GM12891 (cell line): ENCODE results near the gene C10orf95.

Source experiments
- POLR2A ChIP-seq: IDR thresholded peaks from 2 replicates; pipeline ENCODE4 v1.6.1; 2011; ENCODE audit warnings: low read depth, low read length, control low read depth
- POLR2AphosphoS5 ChIP-seq: IDR thresholded peaks from 2 replicates; pipeline ENCODE4 v1.6.1; 2011; ENCODE audit warnings: low read depth, low read length, control low read depth
- SPI1 ChIP-seq: IDR thresholded peaks from 2 replicates; pipeline ENCODE4 v1.6.1; 2011; ENCODE audit warnings: low read depth, low read length, control low read depth
- TAF1 ChIP-seq: IDR thresholded peaks from 2 replicates; pipeline ENCODE4 v1.6.1; 2011; ENCODE audit warnings: low read depth, low read length, control low read depth

DNA sequence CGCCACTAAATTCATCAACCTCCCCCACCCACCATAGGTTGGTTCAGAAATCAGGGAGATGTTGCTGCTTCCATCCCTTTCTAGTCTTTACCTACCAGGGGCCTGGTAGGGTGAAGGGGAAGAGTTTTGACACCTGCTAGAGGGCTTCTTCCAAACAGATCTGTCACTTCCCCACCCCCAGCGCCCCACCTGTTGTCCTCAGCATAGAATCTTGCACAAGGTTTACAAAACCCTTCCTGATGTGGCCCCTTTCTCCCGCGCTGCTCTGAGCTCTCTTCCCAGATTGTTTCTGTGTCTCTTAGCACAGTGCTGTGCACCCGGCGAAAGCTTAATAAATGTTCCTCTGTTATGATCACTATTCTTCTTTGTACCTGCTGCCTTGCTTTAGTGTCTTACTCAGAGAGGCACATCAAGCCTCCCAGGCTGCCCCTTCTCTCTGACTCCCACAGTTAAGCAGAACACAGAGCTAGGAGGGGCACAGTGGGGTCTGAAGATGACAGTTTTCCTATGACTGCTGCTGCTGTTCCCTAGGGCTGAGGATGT is 11.2 kb upstream of the C10orf95 start:
- no peak for TF ChIP-seq POLR2A
- TF ChIP-seq POLR2AphosphoS5, result no peak
- no peak for TF ChIP-seq TAF1
- no peak for TF ChIP-seq SPI1
